Breast epithelium (tissue), 4 donors: ENCODE data around the gene HOXC13. TPM values are rescaled to one million over a fixed set of nuclear protein-coding genes. Genes with fewer than 3 reads are reported as not detected.
A peak's percentile ranks its signal among the peaks of the same experiment; 100 is the strongest.

Source experiments
- DNase-seq, 2 donors: peaks; one replicate each; pipeline ENCODE4 v3.0.0-alpha.2; 2019; ENCODE audit warnings: low spot score in 2 of 2
- H3K27ac ChIP-seq, 2 donors: fragments of 200-600 bp; sonication (generic) in 1 of 2; one replicate each; pipeline ENCODE4 v1.5.1; 2016 to 2019; ENCODE audit warnings: mild to moderate bottlenecking in 1 of 2
- H3K27me3 ChIP-seq, 2 donors: fragments of 200-600 bp; sonication (generic) in 1 of 2; one replicate each; pipeline versions ENCODE4 v1.5.1 to v1.6.0; 2017 to 2019; ENCODE audit warnings: control low read depth in 1 of 2, mild to moderate bottlenecking in 1 of 2
- H3K36me3 ChIP-seq: fragments of 200-600 bp; one replicate; pipeline ENCODE4 v1.5.1; 2019
- H3K4me1 ChIP-seq, 2 donors: fragments of 200-600 bp; sonication (generic); one replicate each; pipeline ENCODE4 v1.5.1; 2016 to 2019; ENCODE audit warnings: control low read depth in 1 of 2
- H3K4me3 ChIP-seq, 3 donors: fragments of 200-600 bp; sonication (generic); 1 replicate in 2 of 3; 2 replicates in 1 of 3; pipeline ENCODE4 v1.5.1; 2016 to 2019; ENCODE audit warnings: mild to moderate bottlenecking in 3 of 3, moderate library complexity in 2 of 3
- H3K9me3 ChIP-seq, 2 donors: fragments of 200-600 bp; sonication (generic) in 1 of 2; one replicate each; pipeline ENCODE4 v1.5.1; 2016 to 2019; ENCODE audit warnings: control low read depth in 1 of 2
- POLR2A ChIP-seq: fragments of 450-650 bp; IDR thresholded peaks from one replicate; pipeline ENCODE4 v1.6.1; 2016; ENCODE audit warnings: antibody characterized with exemption, mild to moderate bottlenecking, moderate library complexity
- POLR2AphosphoS5 ChIP-seq, 3 donors: sonication (generic); formaldehyde crosslinking; IDR thresholded peaks; one replicate each; pipeline ENCODE4 v1.6.1; 2017; ENCODE audit warnings: antibody characterized with exemption in 3 of 3
- intact Hi-C: fragments of 100-400 bp; cut with DNase I; formaldehyde crosslinking; loops from one replicate; pipeline ENCODE4 v1.15.1; 2023; ENCODE audit warnings: low total_unique reads
- total RNA-seq, 3 donors: library from RNA; depleted of rRNA; stranded (reverse); fragments of >200 nt; gene quantifications; one replicate each; pipeline ENCODE4 v1.1.0, GENCODE V29; 2016
- TF ChIP-seq, protein P1 (sequence below), 3 donors: fragments of 450-650 bp; IDR thresholded peaks; one replicate each; pipeline ENCODE4 v1.5.1; 2016 to 2017; ENCODE audit warnings: antibody characterized with exemption in 3 of 3, mild to moderate bottlenecking in 3 of 3, moderate library complexity in 3 of 3

Gene HOXC13
- total RNA-seq, 3 donors from 2014 or later = 0.98 to 1.0 TPM; not detected in 1

DNA sequence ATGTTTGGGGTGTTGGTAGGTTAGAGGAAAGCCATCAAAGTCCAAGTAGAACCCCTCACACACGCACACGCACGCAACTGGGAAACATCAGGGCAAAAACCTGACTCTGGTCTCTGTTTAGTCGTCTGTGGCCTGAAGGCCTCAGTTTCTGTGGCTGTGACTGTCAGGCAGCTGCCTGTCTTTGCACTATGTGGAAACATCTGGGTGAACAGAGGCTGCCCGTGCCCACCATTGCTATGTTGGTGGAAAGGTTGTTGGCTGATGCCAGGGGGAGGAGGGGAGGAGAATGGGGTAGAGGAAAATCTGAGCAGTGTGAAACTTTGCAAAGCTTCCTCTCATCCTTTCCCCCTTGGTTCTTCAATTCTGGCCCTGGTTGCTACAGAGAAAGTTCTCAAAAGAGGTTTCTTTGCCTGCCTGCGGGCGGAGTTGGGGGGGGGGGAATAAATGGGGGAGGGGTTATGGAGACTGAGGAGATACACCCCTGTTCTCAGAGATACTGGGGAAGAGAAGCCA is 53.8 kb downstream of the HOXC13 start:
- peaks cover 3 to 92% of the 10 kb centered on the region in 2 donors for H3K27me3 ChIP-seq

DNA sequence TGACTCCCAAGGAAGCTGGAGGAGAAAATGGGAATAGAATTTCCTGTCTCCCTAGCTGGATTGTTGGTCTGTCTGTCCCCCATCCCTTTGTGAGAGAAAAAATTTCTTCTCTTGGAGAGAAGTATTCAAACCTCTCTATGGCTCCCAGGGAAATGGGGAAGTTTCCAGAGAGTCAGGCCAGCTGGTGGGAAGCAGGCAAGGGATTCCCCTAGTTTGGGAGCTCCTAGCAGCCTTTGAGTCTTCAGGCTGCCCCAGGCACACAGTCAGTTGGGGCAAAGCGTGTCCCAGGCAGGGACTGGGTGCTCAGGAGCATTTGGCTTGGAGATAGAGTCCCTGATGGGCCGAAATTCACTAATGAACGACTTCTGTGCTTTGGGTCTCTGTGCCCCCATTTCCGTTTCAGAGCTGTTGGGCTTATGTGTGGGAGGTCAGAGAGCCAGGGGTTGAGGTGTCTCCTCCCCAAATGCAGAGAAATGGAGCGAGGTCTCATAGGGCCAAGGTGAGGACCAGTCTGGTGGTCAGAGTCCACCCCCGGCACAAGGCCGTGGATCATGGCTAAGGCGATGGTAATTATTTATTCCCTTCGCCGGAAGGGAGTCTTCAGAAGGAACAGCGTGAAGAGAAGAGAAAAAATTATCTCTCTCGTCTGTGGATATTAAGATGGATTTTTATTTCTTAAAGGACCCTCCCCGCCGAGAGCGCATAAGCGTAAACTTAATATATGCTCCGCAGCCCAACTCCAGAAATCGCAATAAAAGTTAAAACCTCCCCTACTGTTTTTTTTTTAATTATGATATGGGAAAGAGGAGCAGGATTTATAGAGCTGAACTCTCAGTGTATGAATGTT is 54.8 kb downstream of the HOXC13 start:
- H3K36me3 ChIP-seq = no peaks in the 10 kb centered on the region
- intact Hi-C loops = no loop called here
- H3K4me1 ChIP-seq = peaks cover 4 to 9% of the 10 kb centered on the region in 2 donors
- H3K27me3 ChIP-seq = peaks cover 3 to 82% of the 10 kb centered on the region in 2 donors
- no peaks in the 10 kb centered on the region for H3K9me3 ChIP-seq
- no peak for DNase-seq
- H3K27ac ChIP-seq = no peak overlapping the region
- TF ChIP-seq POLR2A (no peak), POLR2AphosphoS5 (IDR thresholded peaks at IDR 0.05) (no peak)
- TF ChIP-seq, protein P1, sequence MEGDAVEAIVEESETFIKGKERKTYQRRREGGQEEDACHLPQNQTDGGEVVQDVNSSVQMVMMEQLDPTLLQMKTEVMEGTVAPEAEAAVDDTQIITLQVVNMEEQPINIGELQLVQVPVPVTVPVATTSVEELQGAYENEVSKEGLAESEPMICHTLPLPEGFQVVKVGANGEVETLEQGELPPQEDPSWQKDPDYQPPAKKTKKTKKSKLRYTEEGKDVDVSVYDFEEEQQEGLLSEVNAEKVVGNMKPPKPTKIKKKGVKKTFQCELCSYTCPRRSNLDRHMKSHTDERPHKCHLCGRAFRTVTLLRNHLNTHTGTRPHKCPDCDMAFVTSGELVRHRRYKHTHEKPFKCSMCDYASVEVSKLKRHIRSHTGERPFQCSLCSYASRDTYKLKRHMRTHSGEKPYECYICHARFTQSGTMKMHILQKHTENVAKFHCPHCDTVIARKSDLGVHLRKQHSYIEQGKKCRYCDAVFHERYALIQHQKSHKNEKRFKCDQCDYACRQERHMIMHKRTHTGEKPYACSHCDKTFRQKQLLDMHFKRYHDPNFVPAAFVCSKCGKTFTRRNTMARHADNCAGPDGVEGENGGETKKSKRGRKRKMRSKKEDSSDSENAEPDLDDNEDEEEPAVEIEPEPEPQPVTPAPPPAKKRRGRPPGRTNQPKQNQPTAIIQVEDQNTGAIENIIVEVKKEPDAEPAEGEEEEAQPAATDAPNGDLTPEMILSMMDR (IDR thresholded peaks at IDR 0.05) = no peak
- peak overlapping the region in 1 of 3 donors; percentile 71 for H3K4me3 ChIP-seq

More for the DNA sequence above, 53.8 kb downstream of the HOXC13 start:
- Histone ChIP-seq H3K4me3 (no peak overlapping the region), H3K4me1 (peaks cover 4 to 9% of the 10 kb centered on the region in 2 donors), H3K36me3 (no peaks in the 10 kb centered on the region), H3K27ac (no peak overlapping the region), H3K9me3 (no peaks in the 10 kb centered on the region)
- intact Hi-C loops = no loop called here
- TF ChIP-seq, protein P1 (IDR thresholded peaks at IDR 0.05) = no peak
- TF ChIP-seq POLR2AphosphoS5 (IDR thresholded peaks at IDR 0.05) (no peak), POLR2A (no peak)
- no peak for DNase-seq

DNA sequence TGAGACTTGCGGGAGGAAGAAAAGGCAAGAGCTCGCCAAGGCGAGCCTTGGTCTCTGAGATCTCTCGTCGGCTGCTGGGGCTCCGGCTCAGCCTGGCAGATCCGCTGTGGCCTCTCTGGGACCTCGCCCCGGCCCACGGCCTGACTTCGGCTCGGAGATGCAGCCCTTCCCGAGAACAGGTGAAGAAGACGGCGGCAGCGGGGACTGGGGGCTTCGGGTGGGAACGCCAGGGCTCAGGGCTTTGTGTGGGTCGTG is 55.3 kb downstream of the HOXC13 start:
- Histone ChIP-seq H3K27ac (peak overlapping the region in 1 of 2 donors; percentile 91), H3K9me3 (no peaks in the 10 kb centered on the region), H3K36me3 (no peaks in the 10 kb centered on the region), H3K4me1 (peaks cover 4 to 9% of the 10 kb centered on the region in 2 donors), H3K4me3 (peak overlapping the region; percentile 47 to 71 (median 71)), H3K27me3 (peaks cover 3 to 77% of the 10 kb centered on the region in 2 donors)
- TF ChIP-seq, protein P1 (IDR thresholded peaks at IDR 0.05) = no peak
- TF ChIP-seq POLR2AphosphoS5 (IDR thresholded peaks at IDR 0.05) (no peak), POLR2A (no peak)
- intact Hi-C loops = no loop called here
- DNase-seq = no peak

DNA sequence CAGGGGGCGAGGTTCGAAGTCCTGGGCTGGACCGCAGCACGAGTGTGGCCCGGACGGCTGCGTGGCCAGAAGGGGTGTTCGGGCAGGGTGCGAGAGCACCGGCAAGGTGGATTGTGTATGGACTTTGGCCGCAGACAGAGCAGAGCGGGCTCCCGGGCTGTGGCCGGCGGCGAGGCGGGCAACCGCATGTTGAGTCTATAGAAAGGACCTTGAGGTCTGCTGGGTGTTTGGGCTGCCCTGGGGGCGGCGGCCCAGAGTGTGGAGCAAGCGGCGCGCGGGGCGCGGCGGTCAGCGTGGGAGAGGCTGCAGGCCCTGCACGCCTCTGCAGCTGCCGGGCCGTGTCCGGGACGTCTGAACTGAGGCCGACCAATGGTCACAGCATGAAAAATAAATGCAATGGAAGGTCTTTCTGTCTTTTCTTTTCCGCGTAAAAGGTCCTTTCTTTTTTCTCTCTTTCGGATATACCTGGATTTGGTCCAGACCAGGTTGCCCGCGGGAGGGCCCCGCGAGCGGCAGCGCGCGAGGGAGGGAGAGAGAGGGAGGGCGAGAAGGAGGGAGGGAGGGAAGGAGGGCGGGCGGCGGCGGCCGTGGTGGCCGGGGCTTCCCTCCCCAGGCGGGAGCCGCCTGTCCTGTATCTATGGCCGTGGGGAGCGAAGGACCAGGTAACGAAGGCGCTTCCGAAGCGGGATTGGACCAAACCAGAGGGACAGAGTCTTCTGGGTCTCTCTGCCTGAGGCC is 55.8 kb downstream of the HOXC13 start:
- Histone ChIP-seq H3K27me3 (peaks cover 3 to 72% of the 10 kb centered on the region in 2 donors), H3K9me3 (no peaks in the 10 kb centered on the region), H3K4me3 (peak overlapping the region; percentile 47 to 71 (median 71)), H3K4me1 (peaks cover 4 to 9% of the 10 kb centered on the region in 2 donors), H3K27ac (peak overlapping the region; percentile 82 to 91), H3K36me3 (no peaks in the 10 kb centered on the region)
- TF ChIP-seq, protein P1 (IDR thresholded peaks at IDR 0.05) = no peak
- TF ChIP-seq POLR2A = no peak
- TF ChIP-seq POLR2AphosphoS5 (IDR thresholded peaks at IDR 0.05) = no peak
- no peak for DNase-seq
- intact Hi-C loops = no loop called here

DNA sequence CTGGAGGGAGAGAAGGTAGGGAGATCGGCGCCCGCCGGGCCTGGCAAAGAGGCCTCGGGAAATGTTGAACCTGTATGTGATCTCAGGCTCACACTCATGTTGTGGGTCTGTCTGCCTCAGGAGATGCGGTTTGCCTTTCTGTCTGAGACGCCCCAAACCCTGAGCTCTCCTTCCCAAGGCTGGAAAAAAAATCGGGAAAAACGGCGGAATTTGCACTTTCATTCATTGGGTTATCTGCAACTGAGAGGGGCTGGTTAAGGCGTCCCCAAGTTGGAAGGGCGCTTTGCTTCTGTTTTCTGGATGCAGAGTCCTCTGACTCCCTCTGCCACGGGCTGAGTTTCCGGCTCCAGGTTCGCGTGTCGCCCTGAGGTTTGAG is 56.4 kb downstream of the HOXC13 start:
- Histone ChIP-seq H3K4me3 (peak overlapping the region; percentile 47 to 71 (median 71)), H3K36me3 (no peaks in the 10 kb centered on the region), H3K27me3 (peaks cover 3 to 66% of the 10 kb centered on the region in 2 donors), H3K4me1 (peaks cover 4 to 9% of the 10 kb centered on the region in 2 donors), H3K27ac (peak overlapping the region; percentile 82 to 91), H3K9me3 (no peaks in the 10 kb centered on the region)
- intact Hi-C loops = no loop called here
- TF ChIP-seq, protein P1 (IDR thresholded peaks at IDR 0.05) = no peak
- TF ChIP-seq POLR2A (no peak), POLR2AphosphoS5 (IDR thresholded peaks at IDR 0.05) (no peak)
- no peak for DNase-seq
